OCI-LY3 (cell line): ENCODE measurements around the gene DEPDC1B.

Experiments
- H2AFZ ChIP-seq: fragments of 200-600, 300-600 bp; shearing (Covaris generic); 2 replicates; pipeline ENCODE4 v1.6.0; 2014; ENCODE audit warnings: antibody characterized with exemption, low read depth, low read length
- H3K27ac ChIP-seq: fragments of 200-600, 300-600 bp; sonication (generic); 2 replicates; pipeline ENCODE4 v1.5.1; 2014; ENCODE audit warnings: mild to moderate bottlenecking, low read length, moderate library complexity, mixed read lengths
- H3K27me3 ChIP-seq: fragments of 200-600, 300-600 bp; sonication (generic); 2 replicates; pipeline ENCODE4 v1.6.1; 2014; ENCODE audit warnings: low read depth, low read length, mixed read lengths
- H3K36me3 ChIP-seq: fragments of 200-600, 300-600 bp; sonication (generic); replicated peaks from 2 replicates; pipeline ENCODE3; 2014; ENCODE audit warnings: low read depth, low read length, mixed read lengths
- H3K4me1 ChIP-seq: fragments of 300-600, 200-600 bp; sonication (generic); 2 replicates; pipeline ENCODE4 v1.6.1; 2014; ENCODE audit warnings: low read length, mixed read lengths
- H3K4me2 ChIP-seq: fragments of 200-600, 300-600 bp; sonication (generic); 2 replicates; pipeline ENCODE4 v1.6.1; 2014; ENCODE audit warnings: low read length, mixed read lengths
- H3K4me3 ChIP-seq: fragments of 300-600, 200-600 bp; sonication (generic); 2 replicates; pipeline ENCODE4 v1.5.1; 2014; ENCODE audit warnings: antibody characterized with exemption, mild to moderate bottlenecking, low read length, moderate library complexity
- H3K79me2 ChIP-seq: fragments of 300-600, 200-600 bp; shearing (Covaris generic); 2 replicates; pipeline ENCODE4 v1.6.1; 2014; ENCODE audit warnings: mild to moderate bottlenecking, low read length, mixed read lengths
- H3K9ac ChIP-seq: fragments of 300-600, 200-600 bp; shearing (Covaris generic); 2 replicates; pipeline ENCODE4 v1.6.0; 2014; ENCODE audit warnings: mild to moderate bottlenecking, low read length, moderate library complexity
- H3K9me3 ChIP-seq: fragments of 200-600, 300-600 bp; shearing (Covaris generic); 2 replicates; pipeline ENCODE4 v1.6.1; 2014; ENCODE audit warnings: low read length, mixed read lengths; ENCODE audit not compliant: insufficient read depth
- H4K20me1 ChIP-seq: fragments of 200-600, 300-600 bp; sonication (generic); 2 replicates; pipeline ENCODE4 v1.6.1; 2016; ENCODE audit warnings: low read length, mixed read lengths; ENCODE audit not compliant: insufficient read depth
- EZH2phosphoT487 ChIP-seq: fragments of 200-600 bp; shearing (Covaris generic); IDR thresholded peaks from 2 replicates; pipeline ENCODE4 v1.6.1; 2018; ENCODE audit warnings: antibody characterized with exemption, mixed run types, low read depth
- TF ChIP-seq, protein P1 (sequence below): fragments of 200-600, 300-600 bp; sonication (generic); IDR thresholded peaks from 2 replicates; pipeline ENCODE4 v1.5.1; 2014; ENCODE audit warnings: antibody characterized with exemption, low read length, low read depth

DEPDC1B gene

DNA sequence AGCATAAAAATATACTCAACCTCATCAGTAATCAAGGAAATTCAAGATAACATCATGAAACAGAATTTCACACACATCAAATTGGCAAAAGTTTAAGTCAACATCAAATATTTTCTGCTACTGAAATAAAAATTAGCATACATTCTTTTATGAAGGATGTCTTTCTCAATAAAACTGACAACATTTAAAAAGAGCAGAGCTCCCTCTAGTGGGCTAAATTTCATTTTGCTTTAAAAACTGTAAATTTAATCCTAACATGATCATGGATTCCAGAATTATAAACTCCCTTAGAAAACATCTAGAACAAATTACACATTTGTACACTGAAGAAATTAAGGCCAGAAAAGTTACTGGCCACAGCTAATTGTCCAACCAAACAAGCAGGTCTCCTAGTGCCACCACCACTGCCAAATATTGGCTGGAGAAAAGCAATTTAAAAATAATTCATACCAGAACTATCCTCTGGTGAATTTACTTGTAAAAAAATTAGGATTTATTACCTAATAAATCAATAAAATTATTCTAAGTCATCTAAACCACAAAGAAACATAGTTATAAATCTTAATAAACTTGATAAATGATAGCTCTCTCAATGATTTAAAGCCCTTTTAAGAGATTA lies 31.2 kb downstream of the DEPDC1B start:
- Histone ChIP-seq H3K4me1 (no peaks in the 10 kb centered on the region), H3K36me3 (no peaks in the 10 kb centered on the region)

DNA sequence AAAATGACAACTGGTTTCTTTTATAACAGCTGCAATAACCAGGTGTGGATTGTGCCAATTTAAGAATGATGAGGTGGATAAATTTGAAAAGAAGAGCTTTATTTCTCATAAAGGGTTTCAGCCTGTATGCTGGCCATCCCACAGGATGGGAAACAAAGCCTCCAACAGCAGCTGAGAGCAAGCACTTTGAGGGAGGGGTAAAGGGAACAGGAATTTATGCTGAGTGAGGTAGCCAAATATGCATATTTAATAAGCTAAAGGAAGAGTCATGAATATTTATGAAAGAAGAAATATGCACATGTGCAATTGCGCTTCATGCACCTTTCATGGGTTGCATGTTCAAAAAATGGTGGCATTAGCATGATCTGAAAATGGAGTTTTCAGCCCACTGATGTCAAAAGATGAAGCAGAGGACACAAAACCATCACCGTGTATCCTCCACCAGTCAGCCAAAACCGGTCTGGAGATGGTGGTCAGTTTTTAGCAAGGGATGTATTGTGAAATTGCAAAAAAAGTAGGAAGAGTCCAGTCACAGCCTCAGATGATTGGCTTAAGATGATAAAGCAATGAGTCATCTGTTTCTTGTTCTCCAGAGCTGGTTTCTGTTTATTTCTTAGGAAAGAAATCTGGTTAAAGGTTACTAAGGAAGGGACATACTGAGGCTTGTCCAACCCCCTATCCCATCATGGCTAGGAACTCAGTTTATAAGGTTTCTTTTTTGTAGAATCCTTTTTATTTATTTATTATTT lies 47.9 kb downstream of the DEPDC1B start:
- Histone ChIP-seq H2AFZ (no peak overlapping the region), H3K4me2 (no peak overlapping the region), H3K27me3 (no peaks in the 10 kb centered on the region), H3K36me3 (no peaks in the 10 kb centered on the region), H3K9me3 (no peaks in the 10 kb centered on the region), H3K27ac (no peak overlapping the region), H4K20me1 (no peaks in the 10 kb centered on the region), H3K9ac (no peak overlapping the region), H3K4me1 (peaks cover 3% of the 10 kb centered on the region; the same call in 1 of the 2 replicates), H3K4me3 (no peak overlapping the region), H3K79me2 (no peaks in the 10 kb centered on the region)
- TF ChIP-seq, protein P1, sequence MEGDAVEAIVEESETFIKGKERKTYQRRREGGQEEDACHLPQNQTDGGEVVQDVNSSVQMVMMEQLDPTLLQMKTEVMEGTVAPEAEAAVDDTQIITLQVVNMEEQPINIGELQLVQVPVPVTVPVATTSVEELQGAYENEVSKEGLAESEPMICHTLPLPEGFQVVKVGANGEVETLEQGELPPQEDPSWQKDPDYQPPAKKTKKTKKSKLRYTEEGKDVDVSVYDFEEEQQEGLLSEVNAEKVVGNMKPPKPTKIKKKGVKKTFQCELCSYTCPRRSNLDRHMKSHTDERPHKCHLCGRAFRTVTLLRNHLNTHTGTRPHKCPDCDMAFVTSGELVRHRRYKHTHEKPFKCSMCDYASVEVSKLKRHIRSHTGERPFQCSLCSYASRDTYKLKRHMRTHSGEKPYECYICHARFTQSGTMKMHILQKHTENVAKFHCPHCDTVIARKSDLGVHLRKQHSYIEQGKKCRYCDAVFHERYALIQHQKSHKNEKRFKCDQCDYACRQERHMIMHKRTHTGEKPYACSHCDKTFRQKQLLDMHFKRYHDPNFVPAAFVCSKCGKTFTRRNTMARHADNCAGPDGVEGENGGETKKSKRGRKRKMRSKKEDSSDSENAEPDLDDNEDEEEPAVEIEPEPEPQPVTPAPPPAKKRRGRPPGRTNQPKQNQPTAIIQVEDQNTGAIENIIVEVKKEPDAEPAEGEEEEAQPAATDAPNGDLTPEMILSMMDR: no peak
- TF ChIP-seq EZH2phosphoT487: no peak

More for the DNA sequence above, 31.2 kb downstream of the DEPDC1B start:
- Histone ChIP-seq H3K27me3 (no peaks in the 10 kb centered on the region), H4K20me1 (no peaks in the 10 kb centered on the region), H3K27ac (no peak overlapping the region), H3K9me3 (no peaks in the 10 kb centered on the region), H2AFZ (no peak overlapping the region), H3K4me2 (no peak overlapping the region), H3K9ac (no peak overlapping the region), H3K4me3 (no peak overlapping the region), H3K79me2 (peaks cover 9% of the 10 kb centered on the region; the same call in 1 of the 2 replicates)
- TF ChIP-seq, protein P1: peak; percentile 69
- TF ChIP-seq EZH2phosphoT487: no peak

DNA sequence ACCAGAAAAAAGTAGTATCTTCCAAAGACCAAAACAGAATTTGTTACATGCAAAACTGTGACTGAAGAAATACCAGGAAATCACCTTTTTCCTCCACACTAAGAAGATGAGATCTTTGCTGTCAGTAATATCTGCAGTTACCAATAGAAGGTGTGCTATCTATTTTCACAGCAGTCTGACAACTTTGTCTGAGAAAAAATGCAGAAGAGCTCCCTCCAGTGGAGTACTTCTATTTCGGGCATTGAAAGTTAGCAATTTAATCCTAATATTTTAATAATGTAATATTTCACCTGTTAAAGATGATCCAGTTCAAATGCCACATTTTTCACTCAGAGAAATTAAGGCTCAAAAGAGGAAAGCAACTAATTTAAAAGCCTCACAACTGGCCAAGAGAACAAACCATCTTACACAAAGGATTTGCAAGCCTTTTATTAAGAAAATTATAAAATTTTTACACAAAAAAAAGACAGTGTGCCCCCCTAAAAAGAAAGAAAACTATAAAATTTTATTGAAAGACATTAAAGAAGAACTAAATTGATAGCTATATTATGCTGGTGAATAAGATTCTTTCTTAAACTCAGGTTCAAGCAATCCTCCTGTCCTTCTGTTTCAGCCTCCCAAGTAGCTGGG lies 50.6 kb downstream of the DEPDC1B start:
- Histone ChIP-seq H2AFZ (no peak overlapping the region), H3K4me2 (no peak overlapping the region), H3K36me3 (peaks cover 1% of the 10 kb centered on the region), H4K20me1 (no peaks in the 10 kb centered on the region), H3K79me2 (no peaks in the 10 kb centered on the region), H3K9me3 (no peaks in the 10 kb centered on the region), H3K27me3 (no peaks in the 10 kb centered on the region), H3K4me3 (no peak overlapping the region), H3K4me1 (peaks cover 3% of the 10 kb centered on the region; the same call in 1 of the 2 replicates), H3K27ac (no peak overlapping the region), H3K9ac (no peak overlapping the region)
- TF ChIP-seq, protein P1: peak; percentile 66
- TF ChIP-seq EZH2phosphoT487: no peak

DNA sequence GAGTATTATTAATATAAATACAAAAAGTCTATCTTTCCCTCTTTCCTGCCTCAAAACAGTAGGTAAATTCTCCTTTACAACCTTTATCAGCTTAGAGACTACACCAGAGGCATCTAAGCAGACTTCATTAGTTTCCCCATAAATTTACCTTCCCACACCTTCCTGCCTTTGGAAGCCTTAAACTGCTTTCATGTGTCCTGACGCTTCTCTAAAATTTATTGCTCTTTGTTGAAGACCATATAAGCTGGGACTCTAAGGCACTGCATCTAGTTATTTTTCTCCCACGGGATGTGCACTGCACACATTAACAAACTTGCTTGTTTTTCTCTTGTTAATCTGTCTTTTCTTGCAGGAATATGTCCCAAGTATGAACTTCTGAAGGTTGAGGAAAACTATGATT lies 51.8 kb downstream of the DEPDC1B start:
- H3K79me2 ChIP-seq: no peaks in the 10 kb centered on the region
- peaks cover 3% of the 10 kb centered on the region; the same call in 1 of the 2 replicates for H3K4me1 ChIP-seq
- no peak overlapping the region for H3K27ac ChIP-seq
- no peaks in the 10 kb centered on the region for H4K20me1 ChIP-seq
- TF ChIP-seq, protein P1: no peak
- peaks cover 4% of the 10 kb centered on the region for H3K36me3 ChIP-seq
- H3K4me3 ChIP-seq: no peak overlapping the region
- no peaks in the 10 kb centered on the region for H3K9me3 ChIP-seq
- H3K4me2 ChIP-seq: no peak overlapping the region
- no peak overlapping the region for H3K9ac ChIP-seq
- H2AFZ ChIP-seq: no peak overlapping the region
- H3K27me3 ChIP-seq: no peaks in the 10 kb centered on the region
